Prostate gland (tissue), 2 donors: ENCODE measurements around the gene GID8. TPM values are rescaled to one million over a fixed set of nuclear protein-coding genes. Genes with fewer than 3 reads are reported as not detected.

Experiments used
- DNase-seq: peaks from one replicate; pipeline ENCODE4 v3.0.0-alpha.2; 2019; ENCODE audit warnings: low spot score
- H3K27ac ChIP-seq, 2 donors: fragments of 200-600 bp; sonication (generic); 2 replicates each; pipeline ENCODE4 v1.5.1; 2017 to 2019
- H3K27me3 ChIP-seq: fragments of 200-600 bp; sonication (generic); replicated peaks from 2 replicates; pipeline ENCODE4 v1.5.1; 2019; ENCODE audit not compliant: insufficient read depth
- H3K36me3 ChIP-seq, 2 donors: fragments of 200-600 bp; sonication (generic); 1 replicate in 1 of 2; 2 replicates in 1 of 2; pipeline versions ENCODE4 v1.5.1 to v1.8.1; 2017 to 2019
- H3K4me1 ChIP-seq: fragments of 200-600 bp; sonication (generic); replicated peaks from 2 replicates; pipeline ENCODE4 v1.5.1; 2019
- H3K4me3 ChIP-seq, 2 donors: fragments of 200-600 bp; sonication (generic); 2 replicates each; pipeline ENCODE4 v1.5.1; 2017 to 2019
- H3K9me3 ChIP-seq: fragments of 200-600 bp; sonication (generic); 2 replicates; pipeline ENCODE4 v1.5.1; 2017
- CTCF ChIP-seq, 4 experiments: fragments of 200-600 bp in 2 of 4; fragments of 450-650 bp in 2 of 4; sonication (generic) in 2 of 4; IDR thresholded peaks; 1 replicate in 3 of 4; 2 replicates in 1 of 4; pipeline ENCODE4 v1.5.1; 2016 to 2019; ENCODE audit warnings: antibody characterized with exemption in 4 of 4, mild to moderate bottlenecking in 2 of 4, moderate library complexity in 2 of 4
- POLR2A ChIP-seq: fragments of 450-650 bp; IDR thresholded peaks from one replicate; pipeline ENCODE4 v1.6.1; 2016; ENCODE audit warnings: antibody characterized with exemption, mild to moderate bottlenecking
- POLR2AphosphoS5 ChIP-seq: sonication (generic); formaldehyde crosslinking; IDR thresholded peaks from one replicate; pipeline ENCODE4 v1.6.1; 2017; ENCODE audit warnings: antibody characterized with exemption
- WGBS: methylation state at CpG from one replicate; pipeline ENCODE4 v1.1.5; 2018; 5-methylcytosine and 5-hydroxymethylcytosine counted together
- intact Hi-C: fragments of 100-400 bp; cut with DNase I; formaldehyde crosslinking; loops from one replicate; pipeline ENCODE4 v1.14.2; 2022
- total RNA-seq, 2 donors: library from RNA; depleted of rRNA; stranded (reverse); fragments of >200 nt; gene quantifications; one replicate each; pipeline ENCODE4 v1.1.0, GENCODE V29; 2016

The GID8 gene
- total RNA-seq, 2 donors from 2014 or later, result 38.7 to 42.7 TPM

GRCh38 chr20:62898970-62899632 lies 38.8 kb upstream of the GID8 start:
- Histone ChIP-seq H3K4me1 (peaks cover 10% of the 10 kb centered on the region), H3K27me3 (no peaks in the 10 kb centered on the region), H3K27ac (no peak overlapping the region), H3K9me3 (no peaks in the 10 kb centered on the region), H3K36me3 (peaks cover 1 to 10% of the 10 kb centered on the region in 2 donors), H3K4me3 (no peak overlapping the region)
- intact Hi-C loops, result no loop called here
- WGBS, result 28% methylated on average over 16 of the region's 16 CpGs
- DNase-seq, result no peak
- TF ChIP-seq POLR2A, result no peak
- no peak for TF ChIP-seq CTCF (IDR thresholded peaks at IDR 0.05)
- TF ChIP-seq POLR2AphosphoS5, result no peak

GRCh38 chr20:62899633-62900051 lies 38.3 kb upstream of the GID8 start:
- H3K9me3 ChIP-seq, result no peaks in the 10 kb centered on the region
- no peak for DNase-seq
- no peak overlapping the region for H3K4me3 ChIP-seq
- H3K36me3 ChIP-seq, result peaks cover 0 to 6% of the 10 kb centered on the region in 2 donors
- H3K27ac ChIP-seq, result peak overlapping the region; percentile 75 to 78
- no peaks in the 10 kb centered on the region for H3K27me3 ChIP-seq
- 9% methylated on average over 6 of the region's 6 CpGs for WGBS
- intact Hi-C loops, result loop anchor here (5.0 kb wide), 1 partner anchor 108 kb away; the partner anchor contains the start of gene BHLHE23
- peaks cover 10% of the 10 kb centered on the region for H3K4me1 ChIP-seq
- TF ChIP-seq POLR2A (no peak), CTCF (IDR thresholded peaks at IDR 0.05) (peak in 1 of 4 experiments; percentile 20), POLR2AphosphoS5 (no peak)

DNA sequence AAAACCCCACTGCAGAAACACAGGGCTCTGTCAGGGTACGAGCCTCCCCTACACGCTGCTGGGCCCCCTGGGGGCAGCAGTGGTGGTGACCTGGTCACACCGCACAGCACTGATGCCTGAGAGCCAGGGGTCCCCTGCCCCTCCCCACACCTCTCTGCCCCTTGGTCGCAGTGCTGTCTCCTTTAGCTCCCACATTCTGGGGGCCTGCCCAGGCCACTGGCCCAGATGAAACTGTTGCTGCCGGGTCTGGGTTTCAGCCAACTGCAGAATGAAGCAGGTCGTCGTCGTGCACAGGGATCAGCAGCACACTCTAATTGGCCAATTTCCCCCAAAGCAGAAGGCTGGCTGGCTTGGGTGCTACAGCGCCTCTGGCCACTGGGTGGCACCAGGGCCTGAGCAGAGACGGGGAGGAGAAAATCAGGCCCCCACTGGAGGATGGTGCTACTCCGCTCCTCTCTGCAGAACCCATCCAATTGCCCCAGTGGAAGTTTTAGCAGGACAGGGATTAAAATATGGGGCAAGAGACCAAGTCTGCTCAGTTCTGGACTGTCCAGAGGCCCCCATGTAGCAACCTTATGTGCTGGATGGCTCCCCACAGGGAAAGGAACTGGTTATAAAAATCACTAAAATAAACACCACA lies 37.8 kb upstream of the GID8 start:
- H3K27me3 ChIP-seq, result no peaks in the 10 kb centered on the region
- peaks cover 3 to 9% of the 10 kb centered on the region in 2 donors for H3K36me3 ChIP-seq
- peak; percentile 78 for DNase-seq
- 2% methylated on average over 10 of the region's 11 CpGs for WGBS
- peaks cover 10% of the 10 kb centered on the region for H3K4me1 ChIP-seq
- peak overlapping the region; percentile 75 to 78 for H3K27ac ChIP-seq
- intact Hi-C loops, result loop anchor here (5.0 kb wide), 1 partner anchor 107 kb away; the partner anchor contains the start of gene BHLHE23
- no peak overlapping the region for H3K4me3 ChIP-seq
- H3K9me3 ChIP-seq, result no peaks in the 10 kb centered on the region
- peak; percentile 28 for TF ChIP-seq POLR2AphosphoS5
- no peak for TF ChIP-seq POLR2A
- TF ChIP-seq CTCF (IDR thresholded peaks at IDR 0.05), result peak; percentile 75 to 96 (median 88)

DNA sequence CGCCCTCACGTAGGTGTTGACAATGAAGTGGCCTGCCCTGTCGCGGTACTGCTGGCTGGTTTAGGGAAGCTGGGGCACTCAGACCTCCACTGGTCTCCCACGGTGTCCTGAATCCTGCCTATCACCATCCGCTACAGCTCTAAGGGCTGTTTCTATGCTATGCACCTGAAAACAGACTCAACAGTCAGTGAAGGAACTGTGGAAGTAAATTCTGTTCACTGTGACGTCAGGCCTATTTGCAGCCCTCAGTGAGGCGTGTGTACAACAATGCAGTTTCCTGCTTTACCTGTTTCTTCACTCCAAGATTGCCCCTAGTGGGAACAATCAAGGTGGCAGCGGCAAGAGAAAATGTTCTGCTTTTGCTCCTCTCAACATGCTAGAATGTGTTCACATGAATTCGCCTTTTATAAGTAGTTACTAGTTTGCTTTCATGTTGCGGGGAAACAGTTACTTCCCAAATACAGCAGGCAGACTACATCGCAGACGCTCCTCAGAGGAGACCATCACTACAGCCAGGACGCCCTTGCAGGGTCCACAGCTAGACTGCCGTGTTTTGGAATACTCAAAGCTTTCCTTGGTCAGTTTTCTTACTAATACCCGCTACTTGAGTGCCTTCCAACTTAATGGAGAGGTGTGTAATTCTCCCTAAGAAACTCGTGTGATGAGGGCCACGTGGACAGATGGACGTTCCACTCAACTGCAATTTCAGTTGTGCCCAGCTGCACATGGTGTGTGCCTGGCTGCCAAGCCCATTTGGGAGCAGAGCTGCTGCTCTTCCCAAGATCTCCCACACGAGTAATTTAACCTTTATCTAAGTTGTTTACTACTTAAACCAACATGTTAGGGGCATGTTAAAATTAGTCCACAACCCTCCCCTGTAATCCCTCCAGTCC lies 37.0 kb upstream of the GID8 start:
- Histone ChIP-seq H3K4me3 (no peak overlapping the region), H3K27ac (peak overlapping the region; percentile 75 to 78), H3K27me3 (no peaks in the 10 kb centered on the region), H3K4me1 (peaks cover 10% of the 10 kb centered on the region), H3K36me3 (peaks cover 10 to 17% of the 10 kb centered on the region in 2 donors), H3K9me3 (no peaks in the 10 kb centered on the region)
- peak; percentile 41 for TF ChIP-seq POLR2A
- TF ChIP-seq CTCF (IDR thresholded peaks at IDR 0.05), result peak in 2 of 4 experiments; percentile 57 to 64
- TF ChIP-seq POLR2AphosphoS5, result peak; percentile 70
- intact Hi-C loops, result loop anchor here (5.0 kb wide), 1 partner anchor 106 kb away; the partner anchor contains the start of gene BHLHE23
- peak; percentile 71 for DNase-seq
- 38% methylated on average over 20 of the region's 20 CpGs for WGBS
